ENCODE data around the gene ARHGAP26. TPM values are rescaled to one million over a fixed set of nuclear protein-coding genes. Genes with fewer than 3 reads are reported as not detected.
"Not testable (repeated sequence)": the region's sequence is repeated elsewhere in the genome, so short reads cannot be mapped to it uniquely, and the experiment has no call there.

ARHGAP26 gene
- total RNA-seq, 1 donor from 2014 or later, result 8.9 TPM

- Mint-ChIP-seq H3K27me3 (ENCODE audit: low read depth) (no peaks in the 10 kb centered on the region), H3K9me3 (no peaks in the 10 kb centered on the region), H3K36me3 (no peaks in the 10 kb centered on the region), H3K4me1 (peaks cover 9% of the 10 kb centered on the region), H3K4me3 (no peak overlapping the region), H3K27ac (no peak overlapping the region)
- no peak for TF ChIP-seq CTCF (IDR thresholded peaks at IDR 0.05; ENCODE audit: unreplicated experiment)
- no peak for DNase-seq (ENCODE audit: low spot score in 2 of 2, unreplicated experiment in 2 of 2)
Measured at GRCh38 chr5:142922223-142922952, 152.2 kb downstream of the ARHGAP26 start.

GRCh38 chr5:142924135-142924883, 154.1 kb downstream of the ARHGAP26 start:
- Mint-ChIP-seq H3K9me3 (no peaks in the 10 kb centered on the region), H3K4me1 (peaks cover 9% of the 10 kb centered on the region), H3K4me3 (no peak overlapping the region), H3K27ac (no peak overlapping the region), H3K27me3 (ENCODE audit: low read depth) (no peaks in the 10 kb centered on the region), H3K36me3 (no peaks in the 10 kb centered on the region)
- TF ChIP-seq CTCF (IDR thresholded peaks at IDR 0.05; ENCODE audit: unreplicated experiment), result no peak
- DNase-seq (ENCODE audit: low spot score in 2 of 2, unreplicated experiment in 2 of 2), result no peak

- no peak for DNase-seq (ENCODE audit: low spot score in 2 of 2, unreplicated experiment in 2 of 2)
- H3K9me3 Mint-ChIP-seq, result no peaks in the 10 kb centered on the region
- H3K36me3 Mint-ChIP-seq, result no peaks in the 10 kb centered on the region
- TF ChIP-seq CTCF (IDR thresholded peaks at IDR 0.05; ENCODE audit: unreplicated experiment), result no peak
- H3K4me1 Mint-ChIP-seq, result peaks cover 9% of the 10 kb centered on the region
- H3K4me3 Mint-ChIP-seq, result no peak overlapping the region
- no peaks in the 10 kb centered on the region for H3K27me3 Mint-ChIP-seq (ENCODE audit: low read depth)
- H3K27ac Mint-ChIP-seq, result no peak overlapping the region
Measured at GRCh38 chr5:142925795-142926194, 155.6 kb downstream of the ARHGAP26 start.

- TF ChIP-seq CTCF (IDR thresholded peaks at IDR 0.05; ENCODE audit: unreplicated experiment), result no peak
- Mint-ChIP-seq H3K27ac (no peak overlapping the region), H3K9me3 (no peaks in the 10 kb centered on the region), H3K36me3 (no peaks in the 10 kb centered on the region), H3K4me1 (peaks cover 9% of the 10 kb centered on the region), H3K4me3 (no peak overlapping the region), H3K27me3 (ENCODE audit: low read depth) (no peaks in the 10 kb centered on the region)
- DNase-seq (ENCODE audit: low spot score in 2 of 2, unreplicated experiment in 2 of 2), result no peak
Measured at GRCh38 chr5:142926549-142926948, 156.4 kb downstream of the ARHGAP26 start.

- not testable (repeated sequence) for H3K4me3 Mint-ChIP-seq; DNase-seq (ENCODE audit: low spot score in 2 of 2, unreplicated experiment in 2 of 2); H3K27me3 Mint-ChIP-seq (ENCODE audit: low read depth); H3K9me3 Mint-ChIP-seq; H3K27ac Mint-ChIP-seq; H3K4me1 Mint-ChIP-seq; H3K36me3 Mint-ChIP-seq
Measured at GRCh38 chr5:142928999-142929398, 158.8 kb downstream of the ARHGAP26 start.

GRCh38 chr5:142929587-142929986, 159.4 kb downstream of the ARHGAP26 start:
- H3K36me3 Mint-ChIP-seq, result no peaks in the 10 kb centered on the region
- no peak overlapping the region for H3K4me3 Mint-ChIP-seq
- no peak for DNase-seq (ENCODE audit: low spot score in 2 of 2, unreplicated experiment in 2 of 2)
- TF ChIP-seq CTCF (IDR thresholded peaks at IDR 0.05; ENCODE audit: unreplicated experiment), result no peak
- no peaks in the 10 kb centered on the region for H3K9me3 Mint-ChIP-seq
- H3K27me3 Mint-ChIP-seq (ENCODE audit: low read depth), result no peaks in the 10 kb centered on the region
- no peak overlapping the region for H3K27ac Mint-ChIP-seq
- H3K4me1 Mint-ChIP-seq, result peaks cover 7% of the 10 kb centered on the region

Measured in mesothelial cell of epicardium (in vitro differentiated cells).